Measurements from ENCODE around the gene AGTPBP1. TPM values are rescaled to one million over a fixed set of nuclear protein-coding genes. Genes with fewer than 3 reads are reported as not detected.
"Not testable (repeated sequence)": the region's sequence is repeated elsewhere in the genome, so short reads cannot be mapped to it uniquely, and the experiment has no call there.

Gene AGTPBP1
- total RNA-seq, 1 experiment from 2014 or later, result 6.4 TPM

DNA sequence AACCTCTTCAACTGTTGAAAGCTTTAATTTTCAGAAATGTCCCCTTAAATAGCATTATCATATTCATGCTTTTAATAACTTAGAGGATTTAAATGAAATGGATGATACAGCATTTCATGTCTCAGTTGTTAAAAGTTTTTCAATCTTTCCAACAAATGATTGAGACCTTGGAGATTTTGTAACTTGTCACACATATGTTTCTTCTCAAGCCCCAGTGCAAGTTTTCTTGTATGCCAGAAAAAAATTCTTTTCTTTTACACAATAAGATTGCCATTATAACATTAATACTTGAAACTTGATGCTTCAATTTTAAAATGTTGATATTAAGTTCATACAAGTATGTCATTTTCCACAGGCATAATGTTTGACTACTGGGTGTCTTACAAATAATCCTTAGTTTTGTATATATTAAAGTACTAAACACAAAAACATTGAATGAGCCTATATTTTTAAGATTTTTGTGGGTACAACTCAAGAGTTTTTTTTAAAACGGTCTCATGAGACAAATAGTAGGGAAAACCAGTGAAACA, 124.5 kb downstream of the AGTPBP1 start:
- no peak for DNase-seq (ENCODE audit: low spot score)

- no peak for DNase-seq (ENCODE audit: low spot score)
Measured at GRCh38 chr9:85615792-85616191, 126.0 kb downstream of the AGTPBP1 start.

DNA sequence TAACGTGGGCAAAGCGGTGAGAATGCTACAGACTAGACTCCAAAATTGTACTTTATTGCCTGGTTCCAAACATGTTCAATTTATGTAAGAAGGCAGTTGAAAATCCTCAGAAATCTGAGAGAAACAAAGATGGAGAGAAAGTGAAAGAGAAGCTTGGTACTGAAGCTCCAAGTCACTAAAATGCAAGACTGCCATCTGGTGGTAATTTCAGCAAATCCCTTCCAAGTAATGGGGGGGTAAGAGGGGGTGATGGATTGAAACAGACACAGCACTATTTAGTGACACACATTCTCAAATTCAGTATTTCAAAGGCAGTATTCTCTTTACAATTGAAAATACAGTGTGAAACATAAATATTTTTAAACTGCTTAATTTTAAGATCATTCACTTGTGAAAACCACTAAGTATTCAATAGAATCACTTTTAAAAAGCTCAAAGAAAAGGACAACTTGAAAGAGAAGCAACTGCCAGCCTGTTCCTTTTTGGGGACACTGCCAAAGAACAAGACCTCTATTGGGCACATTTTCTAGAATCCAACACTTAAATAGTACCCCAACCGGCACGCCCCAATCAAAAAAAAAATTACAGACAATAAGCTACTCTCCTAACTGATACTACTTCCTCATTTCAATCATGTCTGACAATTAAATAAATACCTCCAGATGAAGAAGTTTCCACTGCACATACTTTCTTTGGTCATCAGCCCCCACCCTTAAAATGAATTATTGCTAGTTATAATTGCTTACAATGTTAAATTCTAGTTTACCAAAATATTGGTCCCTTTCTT, 131.5 kb downstream of the AGTPBP1 start:
- DNase-seq (ENCODE audit: low spot score), result peak; percentile 78

- no peak for DNase-seq (ENCODE audit: low spot score)
Measured at GRCh38 chr9:85605905-85606304, 135.8 kb downstream of the AGTPBP1 start.

- no peak for DNase-seq (ENCODE audit: low spot score)
Measured at GRCh38 chr9:85603936-85604335, 137.8 kb downstream of the AGTPBP1 start.

GRCh38 chr9:85602742-85603141, 139.0 kb downstream of the AGTPBP1 start:
- DNase-seq (ENCODE audit: low spot score), result no peak

DNA sequence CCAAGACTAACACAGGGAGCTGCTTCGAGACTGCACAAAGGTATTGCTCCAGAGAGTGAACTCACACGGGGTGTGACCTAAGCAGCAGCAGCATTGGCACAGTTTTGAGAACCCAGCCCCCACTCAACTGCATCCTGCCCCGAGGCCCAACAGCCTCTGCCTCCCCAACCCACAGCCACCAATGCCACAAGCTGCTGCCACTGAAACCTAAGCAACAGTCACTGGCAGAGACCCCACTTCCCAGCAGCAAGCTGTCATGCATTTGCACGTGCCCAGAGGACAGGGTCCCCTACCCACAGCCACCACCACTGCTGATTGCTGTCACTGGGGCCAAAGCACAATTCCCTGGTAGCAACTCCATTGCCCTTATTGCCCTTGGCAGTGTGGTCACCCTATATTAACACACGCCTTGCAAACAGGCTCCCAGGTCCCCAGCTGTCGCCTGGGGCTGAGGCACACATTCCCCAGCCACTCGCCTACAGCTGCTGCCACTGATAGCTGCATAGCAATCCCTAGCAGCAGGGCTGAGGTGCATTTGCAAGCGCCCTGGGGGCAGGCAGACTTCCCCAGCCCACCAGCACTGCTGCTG, 141.0 kb downstream of the AGTPBP1 start:
- no peak for DNase-seq (ENCODE audit: low spot score)

DNA sequence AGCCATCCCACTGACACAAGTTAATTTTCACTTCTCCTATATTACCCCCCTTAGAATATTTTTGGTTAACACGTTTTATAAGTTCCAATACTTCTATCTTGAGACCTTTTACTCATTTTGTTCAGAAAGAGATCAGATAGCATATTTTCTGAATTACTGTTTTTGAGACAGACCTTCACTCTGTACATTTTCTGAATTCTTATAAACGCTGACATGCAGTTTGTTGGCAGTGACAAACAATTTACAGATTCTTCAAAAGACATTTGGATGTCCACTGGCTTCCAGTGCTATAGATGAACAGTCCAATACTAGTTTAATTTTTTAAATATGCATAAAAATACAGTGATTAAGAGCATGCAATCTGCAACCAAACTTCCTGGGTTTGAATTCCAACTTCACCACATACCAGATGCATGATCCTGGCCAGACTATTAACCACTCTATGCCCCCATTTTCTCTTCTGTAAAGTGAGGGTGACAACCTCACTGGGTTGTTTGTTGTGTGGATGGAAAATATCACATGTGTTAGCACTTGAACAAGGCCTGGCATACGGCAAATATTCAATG, 142.1 kb downstream of the AGTPBP1 start:
- no peak for DNase-seq (ENCODE audit: low spot score)

- DNase-seq (ENCODE audit: low spot score), result no peak
Measured at GRCh38 chr9:85594316-85594715, 147.4 kb downstream of the AGTPBP1 start.

- no peak for DNase-seq (ENCODE audit: low spot score)
Measured at GRCh38 chr9:85586684-85587083, 155.1 kb downstream of the AGTPBP1 start.

GRCh38 chr9:85577353-85577952, 164.3 kb downstream of the AGTPBP1 start:
- DNase-seq (ENCODE audit: low spot score), result no peak

- DNase-seq (ENCODE audit: low spot score), result no peak
Measured at GRCh38 chr9:85575868-85576267, 165.9 kb downstream of the AGTPBP1 start.

- not testable (repeated sequence) for DNase-seq (ENCODE audit: low spot score)
Measured at GRCh38 chr9:85573546-85573945, 168.2 kb downstream of the AGTPBP1 start.

DNA sequence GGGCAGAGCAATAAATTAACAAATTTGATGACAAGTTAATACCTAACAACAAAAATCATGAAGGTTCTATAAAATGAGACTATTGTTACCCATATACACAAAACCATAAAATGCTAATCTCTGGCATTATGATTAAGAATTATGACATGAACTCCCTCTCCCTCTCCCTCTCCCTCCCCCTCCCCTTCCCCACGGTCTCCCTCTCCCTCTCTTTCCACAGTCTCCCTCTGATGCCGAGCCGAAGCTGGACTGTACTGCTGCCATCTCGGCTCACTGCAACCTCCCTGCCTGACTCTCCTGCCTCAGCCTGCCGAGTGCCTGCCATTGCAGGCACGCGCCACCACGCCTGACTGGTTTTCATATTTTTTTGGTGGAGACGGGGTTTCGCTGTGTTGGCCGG, 168.8 kb downstream of the AGTPBP1 start:
- DNase-seq (ENCODE audit: low spot score), result not testable (repeated sequence)

- DNase-seq (ENCODE audit: low spot score), result peak; percentile 13
Measured at GRCh38 chr9:85569988-85570387, 171.8 kb downstream of the AGTPBP1 start.

DNA sequence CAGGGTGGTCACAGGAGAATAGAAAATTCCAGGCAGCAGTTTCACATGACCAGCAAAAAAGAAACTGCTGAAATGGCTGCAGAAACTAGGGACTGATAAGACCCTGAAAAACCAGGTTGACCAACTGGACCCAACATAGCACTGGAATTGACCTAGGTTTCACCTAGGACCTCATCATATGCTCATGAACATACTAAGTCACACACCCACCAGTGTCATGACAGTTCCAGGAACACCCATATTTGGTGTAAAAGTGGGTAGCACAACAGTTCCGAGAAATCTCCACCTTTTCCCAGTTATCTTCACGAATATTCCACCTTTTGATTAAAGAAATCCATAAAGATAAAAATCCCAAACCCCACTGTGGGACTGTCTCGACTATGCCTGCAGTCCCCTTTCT, 182.2 kb downstream of the AGTPBP1 start:
- no peak for DNase-seq (ENCODE audit: low spot score)

- no peak for DNase-seq (ENCODE audit: low spot score)
Measured at GRCh38 chr9:85554349-85554748, 187.4 kb downstream of the AGTPBP1 start.

GRCh38 chr9:85553475-85553874, 188.3 kb downstream of the AGTPBP1 start:
- no peak for DNase-seq (ENCODE audit: low spot score)

DNA sequence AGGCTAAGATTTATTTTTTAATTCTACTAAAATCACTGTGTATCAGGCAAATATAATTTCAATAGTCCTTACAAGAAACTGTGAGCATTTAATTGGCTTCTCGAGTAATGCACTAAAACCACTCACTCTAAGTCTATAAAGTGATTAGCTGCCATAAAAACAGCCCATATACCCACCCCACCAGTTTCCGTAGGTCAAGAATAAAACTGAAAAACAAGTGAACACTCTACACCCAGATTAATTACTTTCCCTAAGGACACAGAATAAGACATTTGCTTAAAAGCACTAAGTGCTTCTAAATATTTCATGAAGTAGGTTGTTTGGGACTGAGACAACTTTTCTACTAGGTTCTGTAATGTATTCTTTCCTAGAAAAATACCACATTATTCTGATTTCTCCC, 194.2 kb downstream of the AGTPBP1 start:
- DNase-seq (ENCODE audit: low spot score), result no peak

GRCh38 chr9:85543196-85543595, 198.6 kb downstream of the AGTPBP1 start:
- no peak for DNase-seq (ENCODE audit: low spot score)

DNA sequence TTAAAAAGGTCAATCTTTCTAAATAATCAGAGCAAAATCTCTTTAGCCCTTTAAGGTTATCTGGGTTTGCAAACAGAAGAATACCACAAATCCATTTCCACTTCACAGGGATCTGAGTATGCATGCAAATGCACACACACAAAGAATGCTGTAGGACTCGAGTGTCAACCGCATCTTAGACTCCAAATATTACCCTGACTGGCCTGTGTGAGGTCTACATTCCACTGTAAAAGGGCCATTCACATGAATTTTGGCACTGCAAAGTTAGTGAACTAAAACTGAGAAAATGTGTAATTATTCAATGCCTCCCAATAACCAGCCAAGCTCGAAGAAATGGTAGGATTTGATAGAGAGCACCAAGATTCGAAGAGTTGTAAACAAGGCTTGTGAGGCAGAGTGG, 199.9 kb downstream of the AGTPBP1 start:
- no peak for DNase-seq (ENCODE audit: low spot score)

DNA sequence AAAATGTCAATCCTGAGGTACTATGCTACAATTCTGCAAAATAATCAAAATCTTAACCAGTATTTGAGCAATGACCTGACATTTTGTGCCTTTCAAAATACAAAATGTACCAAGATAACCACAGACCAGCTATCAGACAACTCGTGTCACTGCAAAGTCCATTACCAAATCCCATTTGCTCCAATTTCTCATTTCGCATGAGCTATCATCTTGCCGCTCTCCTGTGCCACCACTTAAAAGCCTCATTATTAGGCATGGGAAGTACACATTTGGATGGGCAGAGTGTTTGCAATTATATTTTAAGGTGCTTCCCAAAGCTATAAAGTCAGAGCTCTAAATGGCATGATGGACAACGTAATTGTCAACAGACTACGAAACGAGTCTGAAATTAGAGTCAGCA, 205.2 kb downstream of the AGTPBP1 start:
- DNase-seq (ENCODE audit: low spot score), result no peak

GRCh38 chr9:85536076-85536475, 205.7 kb downstream of the AGTPBP1 start:
- DNase-seq (ENCODE audit: low spot score), result peak; percentile 36
